NCI-H526 treated with DMSO at 0.1 percent for 48 hours (cell line): ENCODE measurements around the gene MS4A13.
"Not testable (repeated sequence)": the region's sequence is repeated elsewhere in the genome, so short reads cannot be mapped to it uniquely, and the experiment has no call there.

Experiments used
- DNase-seq: peaks from one replicate; lab custom pipeline; 2025; lab: John Stamatoyannopoulos, UW

Gene MS4A13

DNA sequence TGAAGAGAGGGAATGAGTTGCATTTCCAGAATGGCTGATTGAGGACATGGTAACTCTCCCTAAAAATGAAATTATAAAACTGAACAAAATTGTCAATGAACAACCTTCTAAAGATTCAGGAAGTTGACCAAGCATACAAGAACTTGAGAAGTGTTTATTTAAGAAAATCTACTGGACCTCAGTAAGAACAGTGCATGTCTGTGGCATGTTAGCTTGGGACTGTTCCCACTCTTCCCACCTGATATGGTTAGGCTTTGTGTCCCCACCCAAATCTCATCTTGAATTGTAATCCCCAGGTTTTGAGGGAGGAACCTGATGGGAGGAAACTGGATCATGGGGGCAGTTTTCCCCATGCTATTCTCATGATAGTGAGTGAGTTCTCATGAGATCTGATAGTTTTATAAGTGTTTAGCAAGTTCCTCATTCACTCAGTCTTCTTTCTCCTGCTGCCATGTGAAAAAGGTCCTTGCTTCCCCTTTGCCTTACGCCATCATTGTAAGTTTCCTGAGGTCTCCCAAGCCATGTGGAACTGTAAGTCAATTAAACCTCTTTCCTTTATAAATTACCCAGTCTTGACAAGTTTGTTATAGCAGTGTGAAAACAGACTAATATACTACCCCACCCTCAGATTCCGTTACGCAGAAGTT lies 15.4 kb downstream of the MS4A13 start:
- DNase-seq = no peak

DNA sequence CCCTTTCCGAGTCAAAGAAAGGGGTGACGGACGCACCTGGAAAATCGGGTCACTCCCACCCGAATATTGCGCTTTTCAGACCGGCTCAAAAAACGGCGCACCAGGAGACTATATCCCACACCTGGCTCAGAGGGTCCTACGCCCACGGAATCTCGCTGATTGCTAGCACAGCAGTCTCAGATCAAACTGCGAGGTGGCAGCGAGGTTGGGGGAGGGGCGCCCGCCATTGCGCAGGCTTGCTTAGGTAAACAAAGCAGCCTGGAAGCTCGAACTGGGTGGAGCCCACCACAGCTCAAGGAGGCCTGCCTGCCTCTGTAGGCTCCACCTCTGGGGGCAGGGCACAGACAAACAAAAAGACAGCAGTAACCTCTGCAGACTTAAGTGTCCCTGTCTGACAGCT lies 17.2 kb downstream of the MS4A13 start:
- DNase-seq = not testable (repeated sequence)

DNA sequence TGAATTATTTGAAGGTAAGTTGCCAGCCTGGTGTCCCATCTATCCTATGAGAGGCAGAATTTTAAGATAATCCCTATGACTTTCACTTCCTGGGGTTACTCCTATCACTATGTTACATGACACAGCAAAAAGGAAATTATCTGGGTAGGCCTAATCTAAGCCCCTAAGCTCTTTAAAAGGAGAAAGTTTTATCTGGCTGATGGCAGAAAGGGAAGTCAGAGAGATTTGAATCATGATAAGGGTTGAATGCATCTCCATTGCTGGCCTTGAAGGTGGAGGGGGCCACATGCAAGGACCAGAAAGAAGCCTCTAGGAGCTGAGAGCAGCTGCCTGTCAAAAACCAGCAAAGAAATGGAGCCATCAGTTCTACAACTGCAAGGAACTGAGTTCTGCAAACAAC lies 23.4 kb downstream of the MS4A13 start:
- DNase-seq = not testable (repeated sequence)

DNA sequence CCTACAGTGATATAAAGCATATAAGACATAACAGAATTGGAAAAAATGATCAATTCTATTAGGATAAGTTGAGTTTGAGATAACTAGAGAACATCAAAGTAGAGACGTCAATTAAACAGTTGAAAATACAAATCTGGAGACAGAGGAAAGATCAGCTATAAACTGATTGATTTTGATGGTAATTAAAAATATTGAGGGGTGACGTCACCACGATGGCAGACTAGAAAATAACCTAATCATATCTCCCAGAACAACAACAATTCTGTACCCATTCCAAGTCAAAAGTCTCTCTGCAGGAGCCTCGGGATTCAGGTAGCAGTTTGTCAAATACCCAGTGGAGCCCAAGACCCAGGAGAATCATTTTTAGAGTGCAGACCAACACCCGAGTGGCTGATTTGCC lies 28.9 kb downstream of the MS4A13 start:
- no peak for DNase-seq

DNA sequence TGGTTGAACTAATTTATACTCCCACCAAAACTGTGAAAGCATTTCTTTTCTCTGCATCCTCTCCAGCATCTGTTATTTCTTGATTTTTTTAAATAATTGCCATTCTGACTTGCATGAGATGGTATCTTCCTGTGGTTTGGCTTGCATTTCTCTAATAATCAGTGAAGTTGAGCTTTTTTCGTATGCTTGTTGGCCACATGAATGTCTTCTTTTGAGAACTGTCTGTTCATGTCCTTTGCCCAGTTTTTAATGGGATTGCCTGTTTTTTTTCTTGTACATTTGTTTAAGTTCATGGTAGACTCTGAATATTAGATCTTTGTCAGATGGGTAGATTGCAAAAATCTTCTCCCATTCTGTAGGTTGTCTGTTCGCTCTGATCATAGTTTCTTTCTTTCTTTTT lies 46.1 kb downstream of the MS4A13 start:
- DNase-seq = no peak

DNA sequence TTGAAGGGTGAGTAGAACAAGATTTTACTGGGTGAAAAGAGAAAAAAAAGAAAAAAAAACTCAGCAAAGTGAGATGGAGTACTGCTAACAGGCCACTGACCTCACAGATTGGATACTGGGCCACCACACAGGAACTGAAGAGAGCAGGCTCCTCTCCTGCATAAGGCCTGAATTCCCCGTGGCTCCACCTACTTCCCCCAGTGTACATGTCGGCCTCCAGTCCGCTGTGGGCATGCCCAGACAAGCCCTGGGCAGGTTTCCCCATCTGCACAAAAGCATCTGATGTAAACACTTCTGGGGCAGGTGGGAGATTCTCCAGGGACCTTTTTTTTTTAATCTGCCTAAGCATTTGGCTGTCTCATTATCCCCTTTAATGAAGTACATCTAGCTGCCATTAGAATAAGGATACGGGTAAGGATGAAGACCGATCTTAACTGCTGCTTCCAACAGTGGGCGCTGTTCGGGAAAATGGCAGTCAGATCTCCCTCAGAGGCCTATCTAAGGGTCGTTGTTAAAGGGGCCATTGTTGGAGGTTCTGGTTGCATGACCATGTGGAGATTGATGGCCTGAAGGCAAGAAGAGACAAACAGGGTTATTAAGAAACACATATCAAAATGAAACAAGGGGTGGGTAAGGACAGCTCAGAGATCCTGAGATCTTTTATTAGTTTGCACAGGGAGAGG lies 48.5 kb downstream of the MS4A13 start:
- DNase-seq = peak; percentile 6

DNA sequence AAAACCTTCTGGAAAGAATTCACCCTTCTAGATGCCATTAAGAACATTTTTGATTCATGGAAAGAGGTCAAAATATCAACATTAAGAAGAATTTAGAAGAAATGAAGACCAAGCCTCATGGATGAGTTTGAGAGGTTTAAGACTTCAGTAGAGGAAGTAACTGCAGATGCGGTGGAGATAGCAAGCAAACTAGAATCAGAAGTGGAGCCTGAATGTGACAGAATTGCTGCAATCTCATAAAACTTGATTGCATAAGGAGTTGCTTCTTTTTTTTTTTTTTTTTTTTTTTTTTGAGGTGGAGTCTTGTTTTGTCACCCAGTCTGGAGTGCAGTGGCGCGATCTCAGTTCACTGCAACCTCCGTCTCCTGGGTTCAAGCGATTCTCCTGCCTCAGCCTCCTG lies 51.6 kb downstream of the MS4A13 start:
- DNase-seq = no peak

DNA sequence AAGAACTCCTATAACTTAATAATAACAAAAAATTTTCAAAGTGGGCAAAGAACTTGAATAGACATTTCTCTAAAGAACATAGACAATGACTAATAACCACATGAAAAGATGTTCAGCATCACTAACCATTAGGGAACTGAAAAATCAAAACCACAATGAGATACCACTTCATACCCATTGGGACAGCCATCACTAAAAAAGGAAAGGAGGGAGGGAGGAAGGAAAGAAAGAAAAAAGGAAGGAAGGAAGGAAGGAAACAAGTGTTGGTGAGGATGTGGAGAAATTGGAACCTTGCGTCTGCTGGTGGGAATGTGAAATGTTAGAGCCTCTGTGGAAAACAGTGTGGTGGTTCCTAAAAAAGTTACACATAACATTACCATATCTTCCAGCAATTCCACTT lies 55.8 kb downstream of the MS4A13 start:
- no peak for DNase-seq

DNA sequence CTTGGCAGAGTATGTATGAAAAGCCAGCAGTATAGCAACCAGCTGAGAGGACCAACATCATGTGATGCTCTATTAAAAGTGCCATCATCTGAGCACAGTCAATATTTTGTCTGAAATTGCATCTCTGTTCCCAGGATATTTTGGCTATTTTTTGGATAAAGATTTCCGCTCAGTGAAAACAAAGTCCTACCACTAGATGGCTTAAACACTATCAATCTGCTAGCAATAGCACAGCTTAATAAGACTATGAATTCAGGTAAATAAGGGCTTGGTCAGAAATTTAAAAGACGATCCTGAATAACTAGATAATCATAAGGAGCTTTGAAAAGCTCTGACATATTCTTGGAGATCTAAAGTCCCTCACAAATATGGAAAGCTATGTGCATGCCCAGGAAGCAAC lies 74.4 kb downstream of the MS4A13 start:
- no peak for DNase-seq
